ENCODE results near the gene SAP30.

SAP30 gene

DNA sequence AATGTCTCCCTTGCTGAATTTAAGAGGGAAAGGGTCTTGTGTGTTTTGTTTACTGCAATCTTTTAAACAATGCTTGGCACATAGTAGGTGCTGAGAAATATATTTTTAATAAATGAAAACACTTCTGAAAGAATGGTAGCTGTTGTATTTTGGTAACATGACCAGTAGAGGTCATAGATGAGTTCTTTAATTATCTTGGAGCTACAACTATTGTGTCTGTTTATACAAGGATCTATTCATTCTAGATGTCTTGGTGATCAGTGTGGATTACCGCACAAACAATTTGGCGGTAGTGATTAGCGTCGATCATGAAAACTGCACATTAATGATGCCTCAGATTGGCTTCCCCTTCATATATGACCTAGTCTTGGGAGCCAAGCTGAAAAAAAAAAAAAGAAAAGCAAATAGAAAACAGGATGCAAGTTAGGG lies 49.6 kb downstream of the SAP30 start:
- Mint-ChIP-seq H3K9me3 (no peaks in the 10 kb centered on the region), H3K4me3 (no peak overlapping the region), H3K36me3 (no peaks in the 10 kb centered on the region), H3K4me1 (peaks cover 3% of the 10 kb centered on the region), H3K27me3 (no peaks in the 10 kb centered on the region), H3K27ac (no peak overlapping the region)

- no peaks in the 10 kb centered on the region for H3K27me3 Mint-ChIP-seq
- H3K36me3 Mint-ChIP-seq, result no peaks in the 10 kb centered on the region
- H3K9me3 Mint-ChIP-seq, result no peaks in the 10 kb centered on the region
- no peak overlapping the region for H3K27ac Mint-ChIP-seq
- H3K4me1 Mint-ChIP-seq, result peaks cover 8% of the 10 kb centered on the region
- no peak overlapping the region for H3K4me3 Mint-ChIP-seq
These were observed 50.0 kb downstream of the SAP30 start for GRCh38 chr4:173420801-173421200.

DNA sequence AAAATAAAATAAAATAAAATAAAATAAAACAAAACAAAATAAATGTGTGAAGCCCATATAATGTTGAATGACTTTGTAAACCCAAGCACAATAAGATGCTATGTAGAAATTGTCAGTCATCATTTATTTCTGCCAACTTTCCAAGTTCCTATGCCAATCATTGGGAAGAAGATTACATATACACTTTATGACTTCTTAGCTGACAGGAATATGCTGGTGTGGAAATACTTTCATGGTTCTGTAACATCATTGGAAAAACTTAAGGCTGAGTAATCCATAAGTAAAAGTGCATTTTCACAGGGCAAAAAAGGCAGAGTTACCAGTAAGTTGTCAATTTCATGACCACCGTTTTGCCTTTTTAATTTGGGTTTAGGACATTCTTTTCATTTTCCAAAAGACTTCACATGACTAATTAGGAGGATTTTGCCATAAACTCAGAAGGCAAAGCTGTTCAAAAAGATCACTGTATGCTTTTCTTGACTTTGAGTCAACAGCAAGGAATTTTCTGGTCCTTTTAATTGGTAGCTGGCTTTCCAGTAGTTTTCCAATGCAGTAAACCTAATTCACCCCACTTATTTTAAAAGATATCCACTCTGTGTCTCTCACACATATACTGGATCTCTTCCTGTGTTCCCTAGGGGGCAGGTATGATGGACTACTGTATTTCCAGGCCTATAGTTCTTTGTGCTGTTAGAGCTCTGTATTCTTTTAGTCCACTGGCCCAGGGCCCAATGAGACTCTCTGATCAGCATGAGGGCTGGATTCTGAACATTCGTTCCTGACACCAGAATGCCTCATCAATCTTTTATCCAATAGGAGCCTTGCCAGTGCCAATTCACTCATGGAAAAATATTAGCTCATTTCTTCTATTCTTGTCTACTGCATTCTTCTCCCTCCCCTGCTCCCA lies 54.4 kb downstream of the SAP30 start:
- no peak overlapping the region for H3K27ac Mint-ChIP-seq
- H3K4me1 Mint-ChIP-seq, result peaks cover 22% of the 10 kb centered on the region
- H3K9me3 Mint-ChIP-seq, result no peaks in the 10 kb centered on the region
- no peaks in the 10 kb centered on the region for H3K36me3 Mint-ChIP-seq
- no peak overlapping the region for H3K4me3 Mint-ChIP-seq
- no peaks in the 10 kb centered on the region for H3K27me3 Mint-ChIP-seq

DNA sequence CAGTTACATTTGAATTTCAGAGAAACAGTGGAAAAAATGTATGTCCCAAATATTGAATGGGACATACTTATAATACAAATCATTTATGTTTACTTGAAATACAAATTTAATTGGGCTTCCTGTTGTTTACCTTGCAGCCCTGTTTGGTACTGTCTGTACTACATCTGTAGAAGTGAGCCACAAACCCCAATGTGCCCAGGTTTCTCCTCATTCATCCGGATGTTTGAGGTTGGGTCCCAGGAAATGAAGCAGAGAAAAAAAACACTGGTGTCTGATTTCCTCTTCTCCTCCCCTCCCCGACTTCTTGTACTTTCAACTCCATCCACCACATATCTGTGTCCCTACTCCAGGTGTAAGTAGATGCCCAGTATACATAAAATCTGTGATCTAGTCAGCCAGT lies 55.3 kb downstream of the SAP30 start:
- Mint-ChIP-seq H3K4me3 (no peak overlapping the region), H3K27ac (peak overlapping the region; percentile 17), H3K27me3 (no peaks in the 10 kb centered on the region), H3K36me3 (no peaks in the 10 kb centered on the region), H3K4me1 (peaks cover 19% of the 10 kb centered on the region), H3K9me3 (no peaks in the 10 kb centered on the region)
